Measurements from ENCODE around the gene ANKAR.
A peak's percentile ranks its signal among the peaks of the same experiment; 100 is the strongest.

Gene ANKAR

GRCh38 chr2:189633392-189633811, 41.1 kb upstream of the ANKAR start:
- no peak for DNase-seq (ENCODE audit: low read depth)
- H3K4me3 ChIP-seq (ENCODE audit: low read length) = no peak overlapping the region
- peak; percentile 42 for TF ChIP-seq CTCF (conservative IDR thresholded peaks at IDR 0.05; ENCODE audit: low read length)

GRCh38 chr2:189635353-189635752, 39.1 kb upstream of the ANKAR start:
- no peak for DNase-seq (ENCODE audit: low read depth)
- no peak for TF ChIP-seq CTCF (conservative IDR thresholded peaks at IDR 0.05; ENCODE audit: low read length)
- H3K4me3 ChIP-seq (ENCODE audit: low read length) = no peak overlapping the region

- TF ChIP-seq CTCF (conservative IDR thresholded peaks at IDR 0.05; ENCODE audit: low read length) = no peak
- no peak for DNase-seq (ENCODE audit: low read depth)
These were observed 36.0 kb upstream of the ANKAR start for GRCh38 chr2:189638301-189639006.

GRCh38 chr2:189639007-189639609, 35.4 kb upstream of the ANKAR start:
- no peak for DNase-seq (ENCODE audit: low read depth)
- no peak overlapping the region for H3K4me3 ChIP-seq (ENCODE audit: low read length)
- no peak for TF ChIP-seq CTCF (conservative IDR thresholded peaks at IDR 0.05; ENCODE audit: low read length)

More at GRCh38 chr2:189638301-189639006, 36.0 kb upstream of the ANKAR start:
- no peak overlapping the region for H3K4me3 ChIP-seq (ENCODE audit: low read length)

- no peak overlapping the region for H3K4me3 ChIP-seq (ENCODE audit: low read length)
- TF ChIP-seq CTCF (conservative IDR thresholded peaks at IDR 0.05; ENCODE audit: low read length) = no peak
- no peak for DNase-seq (ENCODE audit: low read depth)
These were observed 33.5 kb upstream of the ANKAR start for GRCh38 chr2:189641002-189641401.

- H3K4me3 ChIP-seq (ENCODE audit: low read length) = no peak overlapping the region
- TF ChIP-seq CTCF (conservative IDR thresholded peaks at IDR 0.05; ENCODE audit: low read length) = no peak
- no peak for DNase-seq (ENCODE audit: low read depth)
These were observed 32.9 kb upstream of the ANKAR start for GRCh38 chr2:189641590-189641989.

GRCh38 chr2:189646521-189646920, 27.9 kb upstream of the ANKAR start:
- H3K4me3 ChIP-seq (ENCODE audit: low read length) = no peak overlapping the region
- no peak for DNase-seq (ENCODE audit: low read depth)
- TF ChIP-seq CTCF (conservative IDR thresholded peaks at IDR 0.05; ENCODE audit: low read length) = no peak
